GM12872 (cell line): Measurements from ENCODE around the gene PHACTR3.

Experiments
- CTCF ChIP-seq: IDR thresholded peaks from 3 replicates; pipeline ENCODE4 v1.5.1; 2011; ENCODE audit warnings: low read depth, mild to moderate bottlenecking, low read length, moderate library complexity; ENCODE audit not compliant: insufficient read depth

PHACTR3 gene

GRCh38 chr20:59680148-59680650, 75.9 kb downstream of the PHACTR3 start:
- no peak for TF ChIP-seq CTCF

- no peak for TF ChIP-seq CTCF
Measured at GRCh38 chr20:59680852-59681251, 76.5 kb downstream of the PHACTR3 start.

GRCh38 chr20:59682603-59683002, 78.3 kb downstream of the PHACTR3 start:
- no peak for TF ChIP-seq CTCF

- TF ChIP-seq CTCF: no peak
Measured at GRCh38 chr20:59683181-59683580, 78.8 kb downstream of the PHACTR3 start.

GRCh38 chr20:59684685-59685242, 80.4 kb downstream of the PHACTR3 start:
- TF ChIP-seq CTCF: no peak

- TF ChIP-seq CTCF: no peak
Measured at GRCh38 chr20:59686404-59687346, 82.3 kb downstream of the PHACTR3 start.

- TF ChIP-seq CTCF: no peak
Measured at GRCh38 chr20:59688356-59688755, 84.0 kb downstream of the PHACTR3 start.
